SW 1271 (cell line): ENCODE results near the gene KLK11.
A peak's percentile ranks its signal among the peaks of the same experiment; 100 is the strongest.

ENCODE experiments used
- DNase-seq, 2 experiments: peaks; one replicate each; lab custom pipeline; 2025; lab: John Stamatoyannopoulos, UW

Gene KLK11

GRCh38 chr19:51027873-51028272 is 1.5 kb upstream of the KLK11 start:
- DNase-seq = no peak

DNA sequence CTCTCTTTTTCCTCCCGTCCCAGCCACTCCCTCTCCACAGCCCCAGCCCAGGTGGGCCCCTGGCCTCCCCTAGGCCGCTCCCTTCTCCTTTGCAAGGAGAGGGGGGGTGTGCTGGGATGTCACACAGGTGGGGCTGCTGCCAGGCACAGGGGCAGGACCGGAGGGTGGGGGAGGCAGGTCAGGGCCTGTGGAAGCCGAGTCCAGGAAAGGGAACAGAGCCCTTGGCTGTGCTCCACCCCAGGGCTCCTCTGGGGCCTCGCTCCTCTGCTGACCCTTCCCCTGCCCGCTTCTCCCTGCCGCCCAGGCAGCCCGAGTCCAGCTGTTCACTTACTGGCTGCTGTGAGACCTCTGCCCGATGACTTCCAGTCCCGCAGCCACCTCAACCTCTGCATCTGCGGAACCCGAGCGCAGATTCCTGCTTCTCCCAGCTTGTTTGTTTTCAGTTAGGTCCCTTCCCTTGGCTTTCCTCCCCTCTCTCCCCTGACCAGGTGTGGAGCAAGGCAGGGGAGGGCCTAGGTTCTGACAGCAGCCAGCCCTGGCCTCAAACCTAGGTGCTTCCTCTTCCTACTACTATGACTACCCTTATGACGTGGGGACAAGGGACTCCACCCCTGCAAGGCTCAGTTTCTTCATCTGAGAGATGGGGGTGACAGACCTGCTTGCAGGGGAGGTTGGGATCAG is 850 bp upstream of the KLK11 start:
- DNase-seq = no peak

DNA sequence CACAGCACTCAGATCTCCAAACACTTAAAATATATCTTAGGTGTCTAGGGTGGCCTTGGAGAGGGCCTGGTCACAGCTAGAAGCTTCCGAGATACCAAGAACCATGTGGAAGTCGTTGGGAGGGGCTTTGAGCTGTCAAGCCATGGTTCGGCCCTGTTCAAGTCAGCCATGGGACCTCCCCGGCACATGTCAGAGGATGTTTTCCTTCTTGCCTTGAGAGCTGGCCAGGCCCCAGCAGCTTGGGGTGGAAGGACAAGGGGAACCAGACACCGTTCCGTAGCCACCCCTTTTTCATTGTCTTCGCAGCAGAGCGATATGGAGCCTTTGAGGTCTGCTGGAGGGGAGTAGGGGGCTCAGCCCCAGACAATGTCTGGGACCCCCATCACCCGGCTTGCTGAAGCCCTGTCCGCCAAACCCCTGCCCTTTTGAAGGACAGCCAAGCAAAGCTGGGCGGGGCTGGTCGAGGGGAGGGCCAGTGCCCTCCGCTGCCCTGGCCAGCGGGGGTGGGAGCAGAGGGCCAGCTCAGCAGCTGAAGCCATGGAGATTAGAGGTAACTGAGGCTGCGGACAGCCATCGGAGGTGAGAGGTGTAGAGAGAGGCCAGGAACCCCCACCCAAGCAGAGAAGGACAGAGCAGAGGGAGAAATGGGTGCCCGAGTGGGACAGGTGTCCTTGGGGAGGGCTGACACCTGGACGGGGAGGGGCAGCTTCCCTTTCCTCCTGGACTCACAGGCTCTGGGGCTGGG is 435 bp downstream of the KLK11 start:
- no peak for DNase-seq

DNA sequence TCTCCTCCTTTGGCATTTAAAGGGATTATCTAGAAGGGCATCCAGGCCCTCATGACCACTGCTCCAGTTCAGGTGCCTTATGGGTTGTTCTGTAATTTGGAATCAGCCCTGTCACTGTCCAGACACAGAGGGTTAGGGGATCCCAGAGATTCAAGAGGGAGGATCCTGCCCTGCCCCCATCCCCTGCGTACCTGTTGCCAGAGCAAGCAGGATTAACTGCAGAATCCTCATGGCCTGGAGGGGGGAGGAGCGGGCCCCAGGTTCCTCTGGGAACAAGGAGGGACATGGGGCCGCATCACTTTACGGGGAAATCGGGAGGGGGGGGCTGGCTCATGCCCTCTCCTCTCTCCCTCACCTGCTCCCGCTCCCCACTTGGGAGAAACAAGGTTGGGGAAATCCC is 1.0 kb downstream of the KLK11 start:
- DNase-seq = no peak

GRCh38 chr19:51024924-51025323 is 1.5 kb downstream of the KLK11 start:
- no peak for DNase-seq

DNA sequence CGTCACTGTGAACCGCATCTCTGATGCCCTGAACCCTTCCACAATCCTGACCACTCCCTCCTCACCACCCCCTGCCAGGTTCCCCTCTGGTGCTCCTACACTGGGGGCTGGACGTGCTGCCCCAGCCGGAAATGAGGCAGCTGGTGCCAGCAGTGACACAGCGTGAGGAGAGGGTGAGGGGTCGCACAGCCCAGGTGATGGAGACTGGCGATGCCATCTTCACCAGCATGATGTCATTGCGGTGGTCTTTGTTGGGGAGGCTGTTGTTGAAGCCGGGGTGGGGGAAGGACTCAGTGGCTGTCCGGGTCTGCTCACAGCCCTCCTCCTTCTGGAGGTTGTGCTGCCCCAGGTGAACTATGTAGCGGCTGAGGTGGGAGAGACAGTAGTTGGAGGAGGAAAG is 2.5 kb downstream of the KLK11 start:
- DNase-seq = no peak

DNA sequence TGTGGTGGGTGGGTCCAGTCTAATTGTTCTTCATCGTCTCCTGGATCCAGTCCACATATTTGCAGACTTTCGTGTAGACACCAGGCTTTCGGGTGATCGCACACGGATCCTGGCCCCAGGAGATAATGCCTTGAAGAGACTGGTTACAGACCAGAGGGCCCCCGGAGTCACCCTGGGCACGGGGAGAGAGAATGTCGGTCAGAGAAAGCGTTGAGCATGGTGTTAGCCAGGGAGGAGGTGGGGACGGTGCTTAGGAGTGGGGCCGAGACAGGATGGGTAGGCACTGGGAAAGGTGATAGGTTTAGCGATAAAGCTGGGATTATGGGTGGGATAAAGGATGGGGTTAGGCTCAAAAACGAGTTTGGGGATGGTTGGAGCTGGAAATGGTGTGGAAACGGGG is 3.9 kb downstream of the KLK11 start:
- DNase-seq = no peak

DNA sequence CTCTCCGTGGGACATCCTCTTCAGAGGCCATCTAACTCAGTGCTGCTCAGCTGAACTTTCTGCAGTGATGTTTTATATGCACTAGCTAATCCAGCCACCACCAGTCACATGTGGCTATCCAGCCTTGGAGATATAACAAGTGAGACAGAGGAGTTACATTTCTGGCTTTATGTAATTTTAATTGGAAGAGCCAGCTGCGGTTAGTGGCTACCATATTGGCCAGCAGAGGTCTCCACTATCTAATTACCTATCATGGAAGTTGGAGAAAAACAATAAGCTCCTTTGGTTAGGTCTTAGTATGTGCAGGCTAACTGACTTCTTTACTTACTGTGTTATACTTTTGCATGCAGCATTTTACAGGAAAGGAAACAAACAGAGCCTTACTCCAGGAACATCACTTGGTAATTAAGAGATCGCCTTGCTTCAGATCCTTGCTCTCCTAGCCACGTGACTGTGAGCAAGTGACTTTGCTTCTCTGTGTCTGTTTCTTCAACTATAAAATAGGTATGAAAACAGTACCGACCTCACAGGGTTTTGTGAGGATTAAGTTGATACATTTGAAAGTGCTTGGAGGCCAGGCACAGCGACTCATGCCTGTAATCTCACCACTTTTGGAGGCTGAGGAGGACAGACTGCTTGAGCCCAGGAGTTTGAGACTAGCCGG is 5.3 kb downstream of the KLK11 start:
- peak in 1 of 2 experiments; percentile 59 for DNase-seq

DNA sequence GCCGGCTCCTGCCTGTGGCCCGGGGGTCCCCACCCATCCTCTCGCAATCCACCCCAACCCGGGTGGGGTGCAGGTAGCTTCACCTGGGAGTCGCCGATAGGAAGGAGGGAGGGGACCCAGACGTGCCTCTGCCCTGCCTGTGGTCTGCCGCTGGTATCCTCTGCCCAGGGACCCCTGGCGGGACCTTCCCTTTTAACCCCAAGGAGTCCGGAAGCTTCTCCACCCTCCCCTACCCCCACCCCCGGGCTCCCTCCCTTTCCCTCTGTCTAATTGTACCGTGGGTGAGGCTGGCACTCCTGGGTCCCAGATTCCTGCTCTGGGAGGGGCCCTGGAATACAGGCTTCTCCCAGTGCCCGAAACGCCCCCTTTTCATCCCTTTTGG is 6.9 kb downstream of the KLK11 start, which contains the start of gene KLK10:
TSS of gene KLK10 (minus strand) at position 166 of the 382 bp plus-strand sequence. CDS start 579 bp downstream, outside the sequence.
- no peak for DNase-seq

GRCh38 chr19:51018745-51019543 is 7.5 kb downstream of the KLK11 start:
- no peak for DNase-seq

GRCh38 chr19:51016798-51017683 is 9.4 kb downstream of the KLK11 start:
- peak; percentile 36 to 70 for DNase-seq

DNA sequence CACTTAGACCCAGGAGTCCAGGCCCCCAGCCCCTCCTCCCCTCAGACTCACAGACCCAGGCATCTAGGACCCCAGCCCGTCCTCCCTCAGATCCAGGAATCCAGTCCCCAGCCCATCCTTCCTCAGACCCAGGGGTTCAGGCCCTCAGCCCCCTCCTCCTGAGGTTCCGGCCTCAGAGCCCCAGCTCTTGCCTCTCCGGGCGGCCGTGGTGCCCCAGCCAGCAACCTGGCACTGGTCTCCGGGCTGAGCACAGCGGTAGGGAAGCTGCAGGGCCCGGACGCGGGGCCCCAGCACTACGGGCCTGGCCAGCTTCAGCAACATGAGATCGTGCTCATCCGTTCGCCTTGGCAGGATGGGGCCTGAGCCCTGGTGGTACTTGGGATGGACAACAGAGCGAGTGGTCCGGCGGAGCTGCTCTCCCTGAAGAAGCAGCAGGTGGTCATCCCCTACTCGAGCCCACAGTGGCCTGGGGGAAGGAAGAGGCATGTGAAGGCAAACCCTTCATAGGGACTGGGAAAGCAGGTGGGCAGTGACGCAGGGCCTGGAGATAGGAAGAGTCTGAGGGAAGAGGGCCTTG is 10.6 kb downstream of the KLK11 start:
- DNase-seq = no peak

DNA sequence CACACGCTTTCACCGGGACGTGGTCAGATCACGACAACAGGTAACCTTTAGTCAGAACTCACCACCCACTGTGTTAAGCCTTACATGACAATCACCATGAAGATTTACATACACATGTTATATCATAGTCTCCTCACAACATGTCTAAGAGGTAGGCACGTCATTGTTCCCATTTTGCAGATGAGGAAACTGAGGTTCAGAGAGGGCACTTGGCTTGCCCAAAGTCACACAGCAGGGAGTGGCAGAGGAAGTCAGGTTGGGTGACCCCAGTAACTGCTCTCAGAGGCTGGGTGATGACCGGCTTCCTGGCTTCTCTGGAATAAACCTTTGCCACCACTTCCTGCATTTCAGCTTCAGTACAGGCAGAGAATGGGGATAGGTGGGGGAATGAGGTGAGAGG is 12.2 kb downstream of the KLK11 start:
- DNase-seq = no peak

DNA sequence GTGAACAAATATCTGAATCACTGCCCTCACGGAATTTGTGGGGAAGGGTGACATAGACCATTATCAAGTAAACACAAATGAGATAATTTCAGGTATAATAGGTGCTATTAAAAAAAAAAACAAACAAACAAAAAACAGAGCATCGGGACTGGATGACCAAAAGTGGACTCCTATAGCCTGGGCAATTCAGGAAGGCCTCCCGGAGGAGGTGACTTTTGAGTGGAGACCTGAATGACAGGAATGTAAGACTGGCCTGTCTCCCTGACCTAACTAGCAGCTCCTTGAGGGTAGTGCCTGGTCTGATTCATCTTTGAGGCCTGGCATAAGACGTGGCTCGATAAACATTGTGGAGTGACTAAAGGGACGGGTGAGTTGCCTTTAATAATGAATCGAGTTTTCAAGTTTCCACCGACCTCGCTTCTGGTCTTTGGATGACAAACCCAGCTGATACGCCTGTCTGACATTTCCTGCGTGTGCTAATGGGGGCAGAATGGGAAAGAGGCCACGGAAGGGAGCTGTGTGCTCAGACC is 13.7 kb downstream of the KLK11 start:
- DNase-seq = no peak

DNA sequence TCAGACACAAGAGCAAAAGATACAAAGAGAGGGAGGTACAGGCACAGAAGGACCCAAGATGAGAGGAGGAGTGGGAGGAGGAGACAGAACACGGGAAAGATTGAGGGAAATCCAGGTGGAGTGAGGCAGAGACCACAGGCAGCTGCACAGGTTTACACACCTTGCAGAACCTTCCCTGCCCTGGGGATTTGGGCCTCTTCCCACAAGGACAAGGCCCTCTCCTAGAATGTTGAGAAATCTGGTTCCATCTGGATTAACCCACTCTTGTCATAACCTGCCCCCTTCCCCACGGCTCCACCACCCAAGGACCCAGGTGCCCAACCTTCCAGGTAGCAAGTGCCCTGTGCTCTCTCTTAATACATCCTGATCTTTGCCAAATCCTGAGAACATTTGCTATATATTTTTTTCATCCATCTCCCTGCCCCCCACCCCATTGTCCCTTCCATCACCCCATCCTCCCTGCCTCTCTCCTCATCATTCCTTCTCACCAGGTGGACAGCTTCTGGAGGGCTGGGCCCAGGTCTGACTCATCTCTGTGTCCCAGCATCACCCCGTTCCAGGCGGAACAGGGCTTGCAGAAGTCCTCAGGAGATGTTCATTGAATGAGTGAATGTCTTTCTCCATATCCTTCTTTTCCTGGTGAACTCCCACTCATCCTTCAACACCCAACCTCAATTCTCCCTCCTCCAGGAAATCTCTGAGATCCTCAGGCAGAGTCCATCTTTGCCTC is 16.2 kb downstream of the KLK11 start:
- no peak for DNase-seq

DNA sequence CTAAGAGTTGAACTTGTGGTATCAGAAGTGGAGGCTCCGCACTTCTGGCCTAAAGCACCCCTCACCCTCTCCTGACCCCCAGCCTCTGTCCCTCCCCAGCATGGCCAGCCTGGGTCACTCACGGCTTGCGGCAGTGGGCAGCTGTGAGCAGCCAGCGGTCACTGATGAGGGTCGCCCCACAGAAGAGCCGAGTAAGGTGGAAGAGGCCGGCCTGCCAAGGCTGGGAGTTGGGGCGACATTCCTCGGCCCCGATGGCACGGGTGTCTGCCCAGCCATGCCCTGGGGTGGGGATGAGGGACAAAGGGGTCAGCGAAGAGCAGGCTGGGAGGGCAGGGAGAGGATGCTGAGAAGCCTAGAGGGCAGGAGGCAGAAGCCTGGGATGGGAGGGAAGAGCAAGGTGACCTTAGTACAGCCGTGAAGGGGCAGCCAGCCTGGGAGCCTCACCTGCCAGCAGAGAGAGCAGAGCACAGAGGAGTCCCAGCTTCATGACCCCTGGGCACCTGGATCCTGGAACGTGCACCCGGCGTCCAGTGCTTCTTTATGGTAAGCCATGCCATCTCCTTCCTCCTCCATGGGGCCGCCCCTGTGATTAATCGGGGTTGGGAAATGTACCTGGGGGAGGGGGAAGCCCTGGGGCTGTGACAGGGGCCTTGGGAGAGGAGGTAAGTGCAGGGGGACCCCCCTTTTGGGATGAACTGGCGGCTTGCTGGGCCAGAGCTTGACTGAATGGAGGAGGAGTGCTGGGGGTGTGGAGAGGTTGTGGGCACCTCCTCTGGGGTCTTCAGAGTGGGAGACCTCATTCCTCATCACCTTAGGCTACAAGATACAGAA is 17.1 kb downstream of the KLK11 start:
- no peak for DNase-seq

GRCh38 chr19:51007488-51007887 is 18.9 kb downstream of the KLK11 start:
- DNase-seq = no peak

DNA sequence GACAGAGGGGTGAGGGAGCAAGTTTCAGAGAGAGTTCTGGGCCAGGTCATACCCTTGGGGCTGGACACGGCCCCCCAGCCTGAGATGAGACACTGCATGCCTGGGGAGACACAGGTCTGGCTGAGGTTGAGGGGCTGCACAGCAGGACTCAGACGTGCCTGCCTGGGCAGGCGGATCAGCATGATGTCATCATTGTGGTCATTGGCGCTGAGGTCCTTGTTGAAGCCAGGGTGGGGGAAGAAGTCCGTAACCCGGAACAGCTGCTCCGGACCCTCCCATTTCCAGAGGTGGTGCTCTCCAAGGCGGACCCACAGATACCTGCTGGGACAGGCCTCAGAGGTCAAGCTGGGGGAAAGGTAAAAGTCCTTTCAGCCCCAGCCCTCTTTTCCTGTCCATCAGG is 20.0 kb downstream of the KLK11 start:
- no peak for DNase-seq

GRCh38 chr19:51005248-51005647 is 21.2 kb downstream of the KLK11 start:
- DNase-seq = no peak
